GM21515 (cell line): Measurements from ENCODE around the gene HYDIN.

Experiments
- ATAC-seq: cut with Tn5 transposase; IDR thresholded peaks from one replicate; pipeline ENCODE4 v1.9.1; 2021; ENCODE audit not compliant: unreplicated experiment

The HYDIN gene

GRCh38 chr16:71230122-71230845, at the start of gene HYDIN:
Gene HYDIN, minus strand, starts transcription at chr16:71230722. Its CDS starts 43,827 bp downstream, at chr16:71186895.
- no peak for ATAC-seq

GRCh38 chr16:71276589-71277334, 46.2 kb upstream of the HYDIN start:
- ATAC-seq: no peak

GRCh38 chr16:71273384-71273783, 42.9 kb upstream of the HYDIN start:
- ATAC-seq: no peak

GRCh38 chr16:71264299-71264698, 33.8 kb upstream of the HYDIN start:
- ATAC-seq: no peak

GRCh38 chr16:71263582-71263981, 33.1 kb upstream of the HYDIN start:
- no peak for ATAC-seq

- no peak for ATAC-seq
Measured at GRCh38 chr16:71262391-71262790, 31.9 kb upstream of the HYDIN start.

- no peak for ATAC-seq
Measured at GRCh38 chr16:71260995-71261394, 30.5 kb upstream of the HYDIN start.

GRCh38 chr16:71259086-71259485, 28.6 kb upstream of the HYDIN start:
- ATAC-seq: no peak

- ATAC-seq: no peak
Measured at GRCh38 chr16:71258372-71258771, 27.9 kb upstream of the HYDIN start.

- no peak for ATAC-seq
Measured at GRCh38 chr16:71257768-71258167, 27.2 kb upstream of the HYDIN start.

- ATAC-seq: no peak
Measured at GRCh38 chr16:71255721-71256120, 25.2 kb upstream of the HYDIN start.

GRCh38 chr16:71254832-71255525, 24.5 kb upstream of the HYDIN start:
- no peak for ATAC-seq

- ATAC-seq: no peak
Measured at GRCh38 chr16:71250461-71251235, 20.1 kb upstream of the HYDIN start.

- ATAC-seq: no peak
Measured at GRCh38 chr16:71249399-71249798, 18.9 kb upstream of the HYDIN start.

GRCh38 chr16:71247478-71247877, 17.0 kb upstream of the HYDIN start:
- ATAC-seq: no peak

GRCh38 chr16:71246309-71246708, 15.8 kb upstream of the HYDIN start:
- no peak for ATAC-seq

- no peak for ATAC-seq
Measured at GRCh38 chr16:71244521-71244920, 14.0 kb upstream of the HYDIN start.

- no peak for ATAC-seq
Measured at GRCh38 chr16:71242601-71243000, 12.1 kb upstream of the HYDIN start.

GRCh38 chr16:71242036-71242435, 11.5 kb upstream of the HYDIN start:
- ATAC-seq: no peak

GRCh38 chr16:71229344-71229743, 1.2 kb downstream of the HYDIN start:
- no peak for ATAC-seq
